Measurements from ENCODE around the gene NCSTN. TPM values are rescaled to one million over a fixed set of nuclear protein-coding genes. Genes with fewer than 3 reads are reported as not detected.
"Not testable (repeated sequence)": the region's sequence is repeated elsewhere in the genome, so short reads cannot be mapped to it uniquely, and the experiment has no call there.

Gene NCSTN
- total RNA-seq, 2 experiments from 2014 or later = 27.4 to 29.4 TPM

GRCh38 chr1:160375788-160376524 lies 32.8 kb downstream of the NCSTN start:
- DNase-seq = peak; percentile 25
- Mint-ChIP-seq H3K9me3 (no peaks in the 10 kb centered on the region), H3K4me1 (ENCODE audit: low read depth) (peaks cover 13% of the 10 kb centered on the region), H3K27ac (no peak overlapping the region), H3K27me3 (ENCODE audit: low read depth) (no peaks in the 10 kb centered on the region), H3K36me3 (ENCODE audit: low read depth) (no peaks in the 10 kb centered on the region), H3K4me3 (no peak overlapping the region)
- intact Hi-C loops (cut with micrococcal nuclease) = loop anchor here (1.0 kb wide), 4 partner anchors 85 to 291 kb away; no protein-coding TSS in a partner anchor
- CTCF ChIA-PET = interaction anchor here (0.6 to 5.0 kb wide), 39 partner anchors 8 to 632 kb away, joined by 3 to 34 read pairs (median 5); partner anchors contain the start of genes CASQ1, IGSF8 and PEA15

- DNase-seq = peak; percentile 55
- Mint-ChIP-seq H3K36me3 (ENCODE audit: low read depth) (no peaks in the 10 kb centered on the region), H3K27me3 (ENCODE audit: low read depth) (no peaks in the 10 kb centered on the region), H3K4me3 (no peak overlapping the region), H3K27ac (no peak overlapping the region), H3K4me1 (ENCODE audit: low read depth) (peaks cover 13% of the 10 kb centered on the region), H3K9me3 (no peaks in the 10 kb centered on the region)
- intact Hi-C loops (cut with micrococcal nuclease) = loop anchor here (1.0 kb wide), 4 partner anchors 85 to 291 kb away; no protein-coding TSS in a partner anchor
- CTCF ChIA-PET = interaction anchor here (0.6 to 5.0 kb wide), 49 partner anchors 9 to 631 kb away, joined by 3 to 34 read pairs (median 4); partner anchors contain the start of genes CASQ1, IGSF8 and PEA15
Measured at GRCh38 chr1:160376525-160377131, 33.4 kb downstream of the NCSTN start.

GRCh38 chr1:160377585-160378206 lies 34.5 kb downstream of the NCSTN start:
- Mint-ChIP-seq H3K4me3 (no peak overlapping the region), H3K4me1 (ENCODE audit: low read depth) (peaks cover 13% of the 10 kb centered on the region), H3K27me3 (ENCODE audit: low read depth) (no peaks in the 10 kb centered on the region), H3K27ac (no peak overlapping the region), H3K36me3 (ENCODE audit: low read depth) (no peaks in the 10 kb centered on the region), H3K9me3 (no peaks in the 10 kb centered on the region)
- intact Hi-C loops (cut with micrococcal nuclease) = no loop called here
- CTCF ChIA-PET = interaction anchor here (0.8 to 5.0 kb wide), 25 partner anchors 11 to 299 kb away, joined by 3 to 34 read pairs (median 5); partner anchors contain the start of genes CASQ1 and PEA15
- no peak for DNase-seq

GRCh38 chr1:160384812-160385211 lies 41.6 kb downstream of the NCSTN start:
- H3K27me3 Mint-ChIP-seq (ENCODE audit: low read depth); H3K36me3 Mint-ChIP-seq (ENCODE audit: low read depth); DNase-seq; H3K9me3 Mint-ChIP-seq; H3K4me3 Mint-ChIP-seq; H3K4me1 Mint-ChIP-seq (ENCODE audit: low read depth); CTCF ChIA-PET; intact Hi-C loops (cut with micrococcal nuclease); H3K27ac Mint-ChIP-seq: not testable (repeated sequence)

- H3K9me3 Mint-ChIP-seq; H3K27me3 Mint-ChIP-seq (ENCODE audit: low read depth); H3K4me3 Mint-ChIP-seq; H3K36me3 Mint-ChIP-seq (ENCODE audit: low read depth); H3K4me1 Mint-ChIP-seq (ENCODE audit: low read depth); DNase-seq; intact Hi-C loops (cut with micrococcal nuclease); H3K27ac Mint-ChIP-seq: not testable (repeated sequence)
- CTCF ChIA-PET = interaction anchor here (0.9 kb wide), 1 partner anchor 11 kb away, joined by 3 read pairs; no protein-coding TSS in a partner anchor
Measured at GRCh38 chr1:160388406-160388805, 45.2 kb downstream of the NCSTN start.

- Mint-ChIP-seq H3K27ac (no peak overlapping the region), H3K4me3 (no peak overlapping the region), H3K27me3 (ENCODE audit: low read depth) (no peaks in the 10 kb centered on the region), H3K36me3 (ENCODE audit: low read depth) (no peaks in the 10 kb centered on the region), H3K4me1 (ENCODE audit: low read depth) (no peaks in the 10 kb centered on the region), H3K9me3 (no peaks in the 10 kb centered on the region)
- intact Hi-C loops (cut with micrococcal nuclease) = no loop called here
- no peak for DNase-seq
- CTCF ChIA-PET = interaction anchor here (0.6 kb wide), 1 partner anchor 34 kb away, joined by 3 read pairs; no protein-coding TSS in a partner anchor
Measured at GRCh38 chr1:160394673-160395072, 51.5 kb downstream of the NCSTN start.

GRCh38 chr1:160397651-160398050 lies 54.5 kb downstream of the NCSTN start:
- peaks cover 3% of the 10 kb centered on the region for H3K4me1 Mint-ChIP-seq (ENCODE audit: low read depth)
- no peak overlapping the region for H3K27ac Mint-ChIP-seq
- no peaks in the 10 kb centered on the region for H3K9me3 Mint-ChIP-seq
- CTCF ChIA-PET = interaction anchor here (1.0 to 1.8 kb wide), 2 partner anchors 21 kb away, joined by 3 to 7 read pairs; no protein-coding TSS in a partner anchor
- H3K4me3 Mint-ChIP-seq = no peak overlapping the region
- no peak for DNase-seq
- no peaks in the 10 kb centered on the region for H3K36me3 Mint-ChIP-seq (ENCODE audit: low read depth)
- intact Hi-C loops (cut with micrococcal nuclease) = no loop called here
- peaks cover 13% of the 10 kb centered on the region for H3K27me3 Mint-ChIP-seq (ENCODE audit: low read depth)

GRCh38 chr1:160398823-160399222 lies 55.6 kb downstream of the NCSTN start:
- H3K36me3 Mint-ChIP-seq (ENCODE audit: low read depth) = no peaks in the 10 kb centered on the region
- peaks cover 13% of the 10 kb centered on the region for H3K27me3 Mint-ChIP-seq (ENCODE audit: low read depth)
- intact Hi-C loops (cut with micrococcal nuclease) = no loop called here
- no peak overlapping the region for H3K27ac Mint-ChIP-seq
- no peak for DNase-seq
- CTCF ChIA-PET = interaction anchor here (1.0 kb wide), 1 partner anchor 19 kb away, joined by 3 read pairs; no protein-coding TSS in a partner anchor
- H3K4me3 Mint-ChIP-seq = no peak overlapping the region
- peaks cover 3% of the 10 kb centered on the region for H3K4me1 Mint-ChIP-seq (ENCODE audit: low read depth)
- H3K9me3 Mint-ChIP-seq = no peaks in the 10 kb centered on the region

GRCh38 chr1:160399544-160400222 lies 56.5 kb downstream of the NCSTN start:
- CTCF ChIA-PET = no interaction called here

GRCh38 chr1:160400223-160400645 lies 57.1 kb downstream of the NCSTN start, which contains the start of gene VANGL2:
Gene VANGL2, plus strand, starts transcription at chr1:160400564. Its CDS starts 15,274 bp downstream, at chr1:160415838.
- DNase-seq = peak; percentile 31
- H3K27me3 Mint-ChIP-seq (ENCODE audit: low read depth) = peaks cover 13% of the 10 kb centered on the region
- intact Hi-C loops (cut with micrococcal nuclease) = no loop called here
- peak within 1 kb of the TSS; percentile 44 for H3K4me3 Mint-ChIP-seq
- no peak within 1 kb of the TSS for H3K27ac Mint-ChIP-seq
- H3K9me3 Mint-ChIP-seq = no peaks in the 10 kb centered on the region
- H3K4me1 Mint-ChIP-seq (ENCODE audit: low read depth) = peaks cover 3% of the 10 kb centered on the region
- CTCF ChIA-PET = no interaction called here
- no peaks in the 10 kb centered on the region for H3K36me3 Mint-ChIP-seq (ENCODE audit: low read depth)

More at GRCh38 chr1:160399544-160400222, 56.5 kb downstream of the NCSTN start:
- Mint-ChIP-seq H3K36me3 (ENCODE audit: low read depth) (no peaks in the 10 kb centered on the region), H3K27me3 (ENCODE audit: low read depth) (peaks cover 13% of the 10 kb centered on the region), H3K9me3 (no peaks in the 10 kb centered on the region), H3K4me1 (ENCODE audit: low read depth) (peaks cover 3% of the 10 kb centered on the region), H3K27ac (no peak overlapping the region), H3K4me3 (no peak overlapping the region)
- intact Hi-C loops (cut with micrococcal nuclease) = no loop called here
- no peak for DNase-seq

- DNase-seq = no peak
- intact Hi-C loops (cut with micrococcal nuclease) = no loop called here
- Mint-ChIP-seq H3K27ac (no peak overlapping the region), H3K9me3 (no peaks in the 10 kb centered on the region), H3K36me3 (ENCODE audit: low read depth) (no peaks in the 10 kb centered on the region), H3K27me3 (ENCODE audit: low read depth) (peaks cover 13% of the 10 kb centered on the region), H3K4me3 (peak overlapping the region; percentile 44), H3K4me1 (ENCODE audit: low read depth) (peaks cover 3% of the 10 kb centered on the region)
- CTCF ChIA-PET = no interaction called here
Measured at GRCh38 chr1:160400646-160401486, 57.7 kb downstream of the NCSTN start.

Data from activated naive CD4-positive, alpha-beta T cell treated with anti-CD3 and anti-CD28 coated beads for 36 hours (primary cell).